Neural progenitor cell (in vitro differentiated cells): ENCODE results near the gene CBFA2T2. TPM values are rescaled to one million over a fixed set of nuclear protein-coding genes. Genes with fewer than 3 reads are reported as not detected.

ENCODE experiments used
- DNase-seq: peaks from one replicate; pipeline ENCODE4 v3.0.0-alpha.2; 2016; ENCODE audit warnings: low spot score
- H2AFZ ChIP-seq: fragments of 200-600 bp; sonication (generic); replicated peaks from 2 replicates; pipeline ENCODE4 v1.6.1; 2016; ENCODE audit warnings: antibody characterized with exemption
- H3F3A ChIP-seq: fragments of 200-600 bp; sonication (generic); 2 replicates; pipeline ENCODE4 v1.6.1; 2016; ENCODE audit warnings: antibody characterized with exemption, low read depth
- H3K27ac ChIP-seq: fragments of 200-600 bp; sonication (generic); 2 replicates; pipeline ENCODE4 v1.5.1; 2016; ENCODE audit warnings: mild to moderate bottlenecking
- H3K27me3 ChIP-seq: fragments of 200-600 bp; sonication (generic); 2 replicates; pipeline ENCODE4 v1.6.1; 2016; ENCODE audit warnings: mild to moderate bottlenecking, moderate library complexity
- H3K36me3 ChIP-seq: fragments of 200-600 bp; sonication (generic); 2 replicates; pipeline ENCODE4 v1.5.1; 2016
- H3K4me1 ChIP-seq: fragments of 200-600 bp; sonication (generic); 2 replicates; pipeline ENCODE4 v1.6.1; 2016; ENCODE audit warnings: mixed run types
- H3K4me2 ChIP-seq: fragments of 200-600 bp; sonication (generic); 2 replicates; pipeline ENCODE4 v1.6.1; 2016
- H3K4me3 ChIP-seq: fragments of 200-600 bp; sonication (generic); 2 replicates; pipeline ENCODE4 v1.5.1; 2016
- H3K79me2 ChIP-seq: fragments of 200-600 bp; sonication (generic); 2 replicates; pipeline ENCODE4 v1.6.1; 2016; ENCODE audit warnings: low read depth
- H3K9ac ChIP-seq: fragments of 200-600 bp; sonication (generic); 2 replicates; pipeline ENCODE4 v1.6.1; 2016
- H3K9me3 ChIP-seq: fragments of 200-600 bp; sonication (generic); 2 replicates; pipeline ENCODE4 v1.5.1; 2016; ENCODE audit warnings: low read depth
- H4K20me1 ChIP-seq: fragments of 200-600 bp; sonication (generic); 2 replicates; pipeline ENCODE4 v1.6.1; 2016; ENCODE audit warnings: low read depth
- H3K27ac Mint-ChIP-seq: 3 replicates; pipeline ENCODE4 v1.8.0; 2021; ENCODE audit warnings: mixed read lengths
- H3K27me3 Mint-ChIP-seq: 2 replicates; pipeline ENCODE4 v1.8.0; 2022; ENCODE audit warnings: low read depth, mild to moderate bottlenecking, inconsistent platforms, moderate library complexity, mixed read lengths; ENCODE audit not compliant: insufficient read depth
- H3K36me3 Mint-ChIP-seq: 3 replicates; pipeline ENCODE4 v1.8.0; 2021; ENCODE audit warnings: mixed read lengths
- H3K4me1 Mint-ChIP-seq: 3 replicates; pipeline ENCODE4 v1.8.0; 2021; ENCODE audit warnings: mixed read lengths
- H3K4me3 Mint-ChIP-seq: 3 replicates; pipeline ENCODE4 v1.8.0; 2021; ENCODE audit warnings: mild to moderate bottlenecking, moderate library complexity, mixed read lengths
- H3K9me3 Mint-ChIP-seq: 3 replicates; pipeline ENCODE4 v1.8.0; 2020; ENCODE audit warnings: mixed read lengths
- EZH2 ChIP-seq: fragments of 200-600 bp; sonication (generic); IDR thresholded peaks from 2 replicates; pipeline ENCODE4 v1.6.1; 2017; ENCODE audit warnings: antibody characterized with exemption, mild to moderate bottlenecking, moderate library complexity
- EZH2phosphoT487 ChIP-seq: fragments of 200-600 bp; sonication (generic); IDR thresholded peaks from 2 replicates; pipeline ENCODE4 v1.6.1; 2017; ENCODE audit warnings: antibody characterized with exemption
- total RNA-seq: library from RNA; depleted of rRNA; stranded (reverse); fragments of >200 nt; gene quantifications from 2 replicates; pipeline ENCODE4 v1.2.3, GENCODE V29; 2015; ENCODE audit warnings: low replicate concordance
- TF ChIP-seq, protein P1 (sequence below): fragments of 200-600 bp; sonication (generic); IDR thresholded peaks from 2 replicates; pipeline ENCODE4 v1.5.1; 2017; ENCODE audit warnings: antibody characterized with exemption, mild to moderate bottlenecking

CBFA2T2 gene
- total RNA-seq, 1 donor from 2014 or later = 11.9 TPM

GRCh38 chr20:33611106-33611505 lies 121.2 kb downstream of the CBFA2T2 start:
- Histone ChIP-seq H3K79me2 (no peaks in the 10 kb centered on the region), H3K4me2 (no peak overlapping the region), H3K4me1 (no peaks in the 10 kb centered on the region), H3K27ac (no peak overlapping the region), H4K20me1 (no peaks in the 10 kb centered on the region), H3K27me3 (no peaks in the 10 kb centered on the region), H3K4me3 (no peak overlapping the region), H3K36me3 (no peaks in the 10 kb centered on the region), H3K9ac (no peak overlapping the region), H3F3A (no peaks in the 10 kb centered on the region), H2AFZ (no peak overlapping the region), H3K9me3 (no peaks in the 10 kb centered on the region)
- Mint-ChIP-seq H3K27me3 (no peaks in the 10 kb centered on the region), H3K4me3 (no peak overlapping the region), H3K27ac (no peak overlapping the region), H3K9me3 (no peaks in the 10 kb centered on the region), H3K36me3 (peaks cover 8% of the 10 kb centered on the region), H3K4me1 (no peaks in the 10 kb centered on the region)
- TF ChIP-seq EZH2 (no peak), EZH2phosphoT487 (no peak)
- TF ChIP-seq, protein P1, sequence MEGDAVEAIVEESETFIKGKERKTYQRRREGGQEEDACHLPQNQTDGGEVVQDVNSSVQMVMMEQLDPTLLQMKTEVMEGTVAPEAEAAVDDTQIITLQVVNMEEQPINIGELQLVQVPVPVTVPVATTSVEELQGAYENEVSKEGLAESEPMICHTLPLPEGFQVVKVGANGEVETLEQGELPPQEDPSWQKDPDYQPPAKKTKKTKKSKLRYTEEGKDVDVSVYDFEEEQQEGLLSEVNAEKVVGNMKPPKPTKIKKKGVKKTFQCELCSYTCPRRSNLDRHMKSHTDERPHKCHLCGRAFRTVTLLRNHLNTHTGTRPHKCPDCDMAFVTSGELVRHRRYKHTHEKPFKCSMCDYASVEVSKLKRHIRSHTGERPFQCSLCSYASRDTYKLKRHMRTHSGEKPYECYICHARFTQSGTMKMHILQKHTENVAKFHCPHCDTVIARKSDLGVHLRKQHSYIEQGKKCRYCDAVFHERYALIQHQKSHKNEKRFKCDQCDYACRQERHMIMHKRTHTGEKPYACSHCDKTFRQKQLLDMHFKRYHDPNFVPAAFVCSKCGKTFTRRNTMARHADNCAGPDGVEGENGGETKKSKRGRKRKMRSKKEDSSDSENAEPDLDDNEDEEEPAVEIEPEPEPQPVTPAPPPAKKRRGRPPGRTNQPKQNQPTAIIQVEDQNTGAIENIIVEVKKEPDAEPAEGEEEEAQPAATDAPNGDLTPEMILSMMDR = no peak
- no peak for DNase-seq

- H3K79me2 ChIP-seq = no peaks in the 10 kb centered on the region
- no peak overlapping the region for H3K4me3 Mint-ChIP-seq
- H2AFZ ChIP-seq = no peak overlapping the region
- H3K36me3 ChIP-seq = no peaks in the 10 kb centered on the region
- no peaks in the 10 kb centered on the region for H3K9me3 Mint-ChIP-seq
- H3K4me3 ChIP-seq = no peak overlapping the region
- H3K4me2 ChIP-seq = no peak overlapping the region
- H3K27ac ChIP-seq = no peak overlapping the region
- TF ChIP-seq, protein P1 = no peak
- TF ChIP-seq EZH2phosphoT487 (no peak), EZH2 (no peak)
- no peaks in the 10 kb centered on the region for H3F3A ChIP-seq
- no peaks in the 10 kb centered on the region for H3K9me3 ChIP-seq
- H3K27me3 Mint-ChIP-seq = no peaks in the 10 kb centered on the region
- peaks cover 10% of the 10 kb centered on the region for H3K36me3 Mint-ChIP-seq
- H3K27ac Mint-ChIP-seq = no peak overlapping the region
- H4K20me1 ChIP-seq = no peaks in the 10 kb centered on the region
- H3K4me1 ChIP-seq = no peaks in the 10 kb centered on the region
- DNase-seq = no peak
- no peaks in the 10 kb centered on the region for H3K27me3 ChIP-seq
- no peak overlapping the region for H3K9ac ChIP-seq
- no peaks in the 10 kb centered on the region for H3K4me1 Mint-ChIP-seq
Observed at GRCh38 chr20:33612001-33612400, 122.1 kb downstream of the CBFA2T2 start.

DNA sequence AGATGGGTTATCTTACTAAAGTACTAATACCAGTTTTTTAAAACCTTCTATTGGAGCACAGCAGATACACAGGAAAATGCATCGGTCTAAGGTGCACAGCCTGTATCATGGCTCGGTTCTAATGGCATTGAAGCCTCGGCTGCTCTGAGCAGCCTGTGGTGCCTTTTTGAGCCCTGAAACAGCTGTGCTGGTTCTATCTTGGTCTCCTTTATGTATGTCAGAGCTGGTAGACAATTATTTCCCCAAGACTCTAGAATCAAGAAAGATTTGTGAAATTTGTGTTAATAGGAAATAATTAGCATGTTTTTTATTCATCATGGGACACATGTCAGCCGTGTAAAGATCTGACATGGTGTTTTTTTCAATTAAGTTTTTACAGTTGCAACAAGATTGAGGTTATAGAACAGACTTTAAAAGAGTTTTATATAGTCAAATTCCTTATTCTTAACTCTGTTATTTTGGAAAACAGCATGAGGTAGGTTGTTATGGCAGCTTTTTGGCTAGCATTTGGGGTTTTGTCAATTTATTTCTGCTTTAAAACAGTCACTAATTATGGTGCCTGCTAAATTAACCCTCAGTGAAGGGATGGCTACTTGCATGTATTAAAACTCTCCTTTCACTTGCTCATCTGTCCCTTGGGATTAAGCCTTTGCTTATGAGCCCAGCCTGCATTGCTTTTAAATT lies 132.0 kb downstream of the CBFA2T2 start:
- H4K20me1 ChIP-seq = no peaks in the 10 kb centered on the region
- Mint-ChIP-seq H3K27me3 (peaks cover 2% of the 10 kb centered on the region), H3K4me3 (no peak overlapping the region), H3K36me3 (peaks cover 16% of the 10 kb centered on the region), H3K27ac (no peak overlapping the region), H3K9me3 (no peaks in the 10 kb centered on the region), H3K4me1 (no peaks in the 10 kb centered on the region)
- H3K4me3 ChIP-seq = no peak overlapping the region
- H3K4me1 ChIP-seq = no peaks in the 10 kb centered on the region
- no peak overlapping the region for H3K27ac ChIP-seq
- H3K9ac ChIP-seq = no peak overlapping the region
- no peaks in the 10 kb centered on the region for H3K27me3 ChIP-seq
- H3K36me3 ChIP-seq = no peaks in the 10 kb centered on the region
- no peaks in the 10 kb centered on the region for H3K79me2 ChIP-seq
- H3K4me2 ChIP-seq = no peak overlapping the region
- TF ChIP-seq EZH2 = no peak
- TF ChIP-seq, protein P1 = no peak
- TF ChIP-seq EZH2phosphoT487 = no peak
- H3F3A ChIP-seq = no peaks in the 10 kb centered on the region
- DNase-seq = no peak
- no peaks in the 10 kb centered on the region for H3K9me3 ChIP-seq
- no peak overlapping the region for H2AFZ ChIP-seq
